ENCODE data around the gene SCYGR7. TPM values are rescaled to one million over a fixed set of nuclear protein-coding genes. Genes with fewer than 3 reads are reported as not detected.
"Not testable (repeated sequence)": the region's sequence is repeated elsewhere in the genome, so short reads cannot be mapped to it uniquely, and the experiment has no call there.

The SCYGR7 gene
- total and polyA plus RNA-seq, 4 donors, result not detected

GRCh38 chr2:227724394-227725039 lies 3.6 kb upstream of the SCYGR7 start, which contains the start of gene SCYGR6:
Gene SCYGR6, minus strand, starts transcription at chr2:227724757. Its CDS starts 0 bp downstream, at chr2:227724757.
- TF ChIP-seq TAF1 (conservative IDR thresholded peaks at IDR 0.05) (no peak), HNF4A (conservative IDR thresholded peaks at IDR 0.05) (no peak)
- DNase-seq (ENCODE audit: low spot score), result no peak
- 88% methylated on average over 15 of the region's 15 CpGs for WGBS

GRCh38 chr2:227739351-227739750 lies 11.2 kb downstream of the SCYGR7 start:
- no peak overlapping the region for H3K4me3 ChIP-seq (ENCODE audit: low read depth in 1 of 3, low read length in 3 of 3)
- 72% methylated on average over 14 of the region's 14 CpGs for WGBS
- H3K36me3 ChIP-seq (ENCODE audit: control insufficient read depth in 4 of 4, insufficient read depth in 3 of 4, low read depth in 1 of 4, low read length in 3 of 4), result no peaks in the 10 kb centered on the region
- TF ChIP-seq CTCF (IDR thresholded peaks at IDR 0.05; ENCODE audit: low read depth, low read length, missing input control), result no peak
- no peak for TF ChIP-seq NR2F2 (IDR thresholded peaks at IDR 0.05)
- TF ChIP-seq ATF3 (IDR thresholded peaks at IDR 0.05), result no peak
- TF ChIP-seq GABPA (IDR thresholded peaks at IDR 0.05 in 1 of 2, conservative IDR thresholded peaks at IDR 0.05 in 1 of 2), result no peak
- TF ChIP-seq YY1 (IDR thresholded peaks at IDR 0.05), result no peak
- no peak for DNase-seq (ENCODE audit: low spot score)
- H3K9me3 ChIP-seq (ENCODE audit: control insufficient read depth in 4 of 4, low read length in 3 of 4), result no peaks in the 10 kb centered on the region
- H3K27me3 ChIP-seq (ENCODE audit: control insufficient read depth in 4 of 4, insufficient read depth in 4 of 4, low read length in 3 of 4), result no peaks in the 10 kb centered on the region
- no peak overlapping the region for H3K9ac ChIP-seq (ENCODE audit: low read depth in 1 of 2, low read length in 2 of 2)
- no peaks in the 10 kb centered on the region for H3K4me1 ChIP-seq (ENCODE audit: control insufficient read depth in 4 of 4, insufficient read depth in 4 of 4, low read length in 3 of 4)
- H3K27ac ChIP-seq (ENCODE audit: low read depth in 1 of 2, low read length in 2 of 2), result no peak overlapping the region

More at GRCh38 chr2:227724394-227725039, 3.6 kb upstream of the SCYGR7 start, which contains the start of gene SCYGR6:
- Histone ChIP-seq H3K4me1 (ENCODE audit: control insufficient read depth in 4 of 4, insufficient read depth in 4 of 4, low read length in 3 of 4) (peaks cover 0 to 3% (median 0%) of the 10 kb centered on the region in 4 donors), H3K27me3 (ENCODE audit: control insufficient read depth in 4 of 4, insufficient read depth in 4 of 4, low read length in 3 of 4) (no peaks in the 10 kb centered on the region), H3K9me3 (ENCODE audit: control insufficient read depth in 4 of 4, low read length in 3 of 4) (no peaks in the 10 kb centered on the region), H3K9ac (ENCODE audit: low read depth in 1 of 2, low read length in 2 of 2) (no peak within 1 kb of the TSS), H3K27ac (ENCODE audit: low read depth in 1 of 2, low read length in 2 of 2) (no peak within 1 kb of the TSS), H3K4me3 (ENCODE audit: low read depth in 1 of 3, low read length in 3 of 3) (no peak within 1 kb of the TSS), H3K36me3 (ENCODE audit: control insufficient read depth in 4 of 4, insufficient read depth in 3 of 4, low read depth in 1 of 4, low read length in 3 of 4) (no peaks in the 10 kb centered on the region)

- H3K4me3 ChIP-seq (ENCODE audit: low read depth in 1 of 3, low read length in 3 of 3); H3K27ac ChIP-seq (ENCODE audit: low read depth in 1 of 2, low read length in 2 of 2); DNase-seq (ENCODE audit: low spot score); H3K36me3 ChIP-seq (ENCODE audit: control insufficient read depth in 4 of 4, insufficient read depth in 3 of 4, low read depth in 1 of 4, low read length in 3 of 4); H3K27me3 ChIP-seq (ENCODE audit: control insufficient read depth in 4 of 4, insufficient read depth in 4 of 4, low read length in 3 of 4); H3K9me3 ChIP-seq (ENCODE audit: control insufficient read depth in 4 of 4, low read length in 3 of 4); H3K9ac ChIP-seq (ENCODE audit: low read depth in 1 of 2, low read length in 2 of 2); H3K4me1 ChIP-seq (ENCODE audit: control insufficient read depth in 4 of 4, insufficient read depth in 4 of 4, low read length in 3 of 4): not testable (repeated sequence)
- 74% methylated on average over 7 of the region's 7 CpGs for WGBS
These were observed 12.6 kb downstream of the SCYGR7 start for GRCh38 chr2:227740705-227741104.

- no peaks in the 10 kb centered on the region for H3K4me1 ChIP-seq (ENCODE audit: control insufficient read depth in 4 of 4, insufficient read depth in 4 of 4, low read length in 3 of 4)
- H3K36me3 ChIP-seq (ENCODE audit: control insufficient read depth in 4 of 4, insufficient read depth in 3 of 4, low read depth in 1 of 4, low read length in 3 of 4), result no peaks in the 10 kb centered on the region
- no peak within 1 kb of the TSS for H3K4me3 ChIP-seq (ENCODE audit: low read depth in 1 of 3, low read length in 3 of 3)
- no peaks in the 10 kb centered on the region for H3K9me3 ChIP-seq (ENCODE audit: control insufficient read depth in 4 of 4, low read length in 3 of 4)
- no peak for TF ChIP-seq MAX (IDR thresholded peaks at IDR 0.05)
- TF ChIP-seq TAF1 (conservative IDR thresholded peaks at IDR 0.05), result no peak
- no peak within 1 kb of the TSS for H3K9ac ChIP-seq (ENCODE audit: low read depth in 1 of 2, low read length in 2 of 2)
- 96% methylated on average over 5 of the region's 9 CpGs for WGBS
- no peak for DNase-seq (ENCODE audit: low spot score)
- no peak within 1 kb of the TSS for H3K27ac ChIP-seq (ENCODE audit: low read depth in 1 of 2, low read length in 2 of 2)
- no peaks in the 10 kb centered on the region for H3K27me3 ChIP-seq (ENCODE audit: control insufficient read depth in 4 of 4, insufficient read depth in 4 of 4, low read length in 3 of 4)
These were observed 17.5 kb downstream of the SCYGR7 start, which contains the start of gene SCYGR8 for GRCh38 chr2:227745594-227745993. Gene SCYGR8, plus strand, starts transcription at chr2:227745894. Its CDS starts 0 bp downstream, at chr2:227745894.
